Measurements from ENCODE around the gene TSPAN17. TPM values are rescaled to one million over a fixed set of nuclear protein-coding genes. Genes with fewer than 3 reads are reported as not detected.

The TSPAN17 gene
- total RNA-seq, 1 donor from 2014 or later, result 53.9 TPM

DNA sequence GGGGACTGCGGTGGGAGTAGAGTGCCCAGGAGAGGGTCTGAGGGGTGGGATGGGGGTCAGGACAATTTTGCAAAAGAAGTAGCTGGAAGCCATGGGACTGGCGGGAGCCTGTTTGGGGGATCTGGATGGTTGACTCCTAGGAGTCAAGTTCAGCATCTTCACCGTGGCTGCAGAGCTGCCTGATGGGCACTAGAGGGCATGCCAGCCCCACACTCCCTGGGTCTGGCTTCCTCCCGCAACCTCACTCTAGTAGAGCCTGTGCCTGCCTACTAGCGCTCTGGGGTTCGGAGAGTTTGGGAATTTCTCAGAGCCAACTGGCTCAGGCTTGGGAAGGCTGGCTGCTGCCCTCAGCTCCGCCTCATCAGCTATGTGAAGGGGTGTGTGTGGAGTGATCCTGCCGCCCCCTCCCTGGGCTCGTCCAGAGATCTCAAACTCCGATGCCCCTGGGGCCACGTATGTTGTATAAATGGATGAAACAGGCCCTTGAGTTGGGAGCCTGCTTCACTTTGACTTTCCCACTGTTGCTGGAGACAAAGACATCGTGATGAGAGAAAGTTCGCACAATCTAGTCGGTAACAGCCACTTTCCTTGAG, 10.8 kb downstream of the TSPAN17 start:
- H3K36me3 ChIP-seq (ENCODE audit: control insufficient read depth, insufficient read depth, low read length), result no peaks in the 10 kb centered on the region
- no peak for DNase-seq (ENCODE audit: low read depth)
- H3K4me3 ChIP-seq (ENCODE audit: low read depth, low read length), result no peak overlapping the region
- TF ChIP-seq, protein P1, sequence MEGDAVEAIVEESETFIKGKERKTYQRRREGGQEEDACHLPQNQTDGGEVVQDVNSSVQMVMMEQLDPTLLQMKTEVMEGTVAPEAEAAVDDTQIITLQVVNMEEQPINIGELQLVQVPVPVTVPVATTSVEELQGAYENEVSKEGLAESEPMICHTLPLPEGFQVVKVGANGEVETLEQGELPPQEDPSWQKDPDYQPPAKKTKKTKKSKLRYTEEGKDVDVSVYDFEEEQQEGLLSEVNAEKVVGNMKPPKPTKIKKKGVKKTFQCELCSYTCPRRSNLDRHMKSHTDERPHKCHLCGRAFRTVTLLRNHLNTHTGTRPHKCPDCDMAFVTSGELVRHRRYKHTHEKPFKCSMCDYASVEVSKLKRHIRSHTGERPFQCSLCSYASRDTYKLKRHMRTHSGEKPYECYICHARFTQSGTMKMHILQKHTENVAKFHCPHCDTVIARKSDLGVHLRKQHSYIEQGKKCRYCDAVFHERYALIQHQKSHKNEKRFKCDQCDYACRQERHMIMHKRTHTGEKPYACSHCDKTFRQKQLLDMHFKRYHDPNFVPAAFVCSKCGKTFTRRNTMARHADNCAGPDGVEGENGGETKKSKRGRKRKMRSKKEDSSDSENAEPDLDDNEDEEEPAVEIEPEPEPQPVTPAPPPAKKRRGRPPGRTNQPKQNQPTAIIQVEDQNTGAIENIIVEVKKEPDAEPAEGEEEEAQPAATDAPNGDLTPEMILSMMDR (IDR thresholded peaks at IDR 0.05; ENCODE audit: insufficient read depth, low read length, poor library complexity, severe bottlenecking), result peak; percentile 93
- H3K27me3 ChIP-seq (ENCODE audit: control insufficient read depth, insufficient read depth, low read length), result peaks cover 11% of the 10 kb centered on the region

DNA sequence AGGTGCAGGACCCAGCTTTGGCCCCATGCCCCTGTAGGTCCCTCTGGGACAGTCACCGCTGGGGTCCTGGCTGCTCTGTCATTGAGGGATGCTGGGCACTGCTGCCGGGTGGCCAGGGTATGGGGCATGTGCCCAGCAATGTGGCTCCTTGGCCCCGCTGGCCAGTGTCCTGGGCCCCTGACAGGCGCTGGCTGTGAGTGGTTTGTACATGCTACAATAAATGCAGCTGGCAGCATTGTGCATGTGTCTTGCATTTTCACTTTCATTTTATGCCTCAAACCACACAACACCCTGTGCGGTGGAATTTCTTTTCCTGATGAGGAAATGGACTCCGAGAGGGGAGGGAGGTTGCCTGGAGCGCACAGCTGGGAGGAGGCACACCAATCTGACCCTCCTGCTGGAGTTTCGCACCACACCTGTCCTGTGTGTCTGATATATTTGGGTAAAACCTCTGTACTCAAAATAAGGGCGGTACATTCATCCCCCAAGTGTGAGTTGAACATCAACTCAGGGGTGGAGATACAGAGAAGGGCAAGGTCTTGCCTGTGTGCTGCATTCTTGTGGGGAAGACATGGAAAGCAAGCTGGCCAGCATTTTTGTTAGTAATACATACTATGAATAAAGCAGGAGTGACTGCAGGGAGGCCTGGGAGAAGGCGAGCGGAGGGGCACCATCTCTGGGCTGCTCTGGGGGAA, 11.7 kb downstream of the TSPAN17 start:
- H3K27me3 ChIP-seq (ENCODE audit: control insufficient read depth, insufficient read depth, low read length), result peaks cover 16% of the 10 kb centered on the region
- H3K36me3 ChIP-seq (ENCODE audit: control insufficient read depth, insufficient read depth, low read length), result no peaks in the 10 kb centered on the region
- TF ChIP-seq, protein P1 (IDR thresholded peaks at IDR 0.05; ENCODE audit: insufficient read depth, low read length, poor library complexity, severe bottlenecking), result no peak
- H3K4me3 ChIP-seq (ENCODE audit: low read depth, low read length), result no peak overlapping the region
- DNase-seq (ENCODE audit: low read depth), result no peak

DNA sequence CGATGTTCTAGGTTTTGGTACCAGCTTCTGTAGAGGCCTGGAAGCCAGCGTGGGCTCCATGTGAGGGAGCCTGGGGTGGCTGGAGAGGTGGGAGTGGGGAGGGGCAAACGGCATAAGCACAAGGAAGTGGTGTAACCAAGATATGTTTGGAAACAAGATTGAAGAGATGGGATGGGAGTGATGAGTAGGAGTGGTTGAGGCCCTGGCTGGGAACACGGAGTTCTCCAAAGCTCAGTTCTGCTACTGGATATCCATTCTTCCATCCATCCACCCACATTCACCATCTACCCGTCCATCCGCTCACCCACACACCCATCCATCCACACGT, 12.2 kb downstream of the TSPAN17 start:
- Histone ChIP-seq H3K27me3 (ENCODE audit: control insufficient read depth, insufficient read depth, low read length) (peaks cover 20% of the 10 kb centered on the region), H3K4me3 (ENCODE audit: low read depth, low read length) (no peak overlapping the region), H3K36me3 (ENCODE audit: control insufficient read depth, insufficient read depth, low read length) (no peaks in the 10 kb centered on the region)
- DNase-seq (ENCODE audit: low read depth), result no peak
- TF ChIP-seq, protein P1 (IDR thresholded peaks at IDR 0.05; ENCODE audit: insufficient read depth, low read length, poor library complexity, severe bottlenecking), result no peak

DNA sequence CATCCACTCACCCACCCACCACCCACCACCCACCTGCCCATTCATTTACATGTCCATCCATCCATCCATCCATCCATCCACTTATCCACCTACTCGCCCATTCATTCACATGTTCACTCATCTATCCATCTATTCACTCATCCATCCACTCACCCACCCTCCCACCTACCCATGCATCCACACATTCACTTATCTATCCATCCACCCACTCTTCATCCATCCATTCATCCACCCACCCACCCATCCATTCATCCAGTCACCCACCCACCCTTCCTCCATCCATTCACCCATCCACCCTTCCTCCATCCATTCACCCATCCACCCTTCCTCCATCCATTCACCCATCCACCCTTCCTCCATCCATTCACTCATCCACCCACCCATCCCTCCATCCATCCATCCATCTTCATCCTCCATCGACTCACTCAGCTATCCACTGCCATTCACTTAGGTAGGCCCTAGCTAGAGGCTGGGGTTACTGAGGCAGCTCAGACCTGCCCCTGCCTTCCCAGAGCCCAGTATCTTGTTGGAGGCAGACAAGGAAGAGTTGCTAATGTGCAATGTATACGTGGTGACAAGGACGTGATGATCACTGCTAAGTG, 12.7 kb downstream of the TSPAN17 start:
- no peaks in the 10 kb centered on the region for H3K36me3 ChIP-seq (ENCODE audit: control insufficient read depth, insufficient read depth, low read length)
- TF ChIP-seq, protein P1 (IDR thresholded peaks at IDR 0.05; ENCODE audit: insufficient read depth, low read length, poor library complexity, severe bottlenecking), result no peak

DNA sequence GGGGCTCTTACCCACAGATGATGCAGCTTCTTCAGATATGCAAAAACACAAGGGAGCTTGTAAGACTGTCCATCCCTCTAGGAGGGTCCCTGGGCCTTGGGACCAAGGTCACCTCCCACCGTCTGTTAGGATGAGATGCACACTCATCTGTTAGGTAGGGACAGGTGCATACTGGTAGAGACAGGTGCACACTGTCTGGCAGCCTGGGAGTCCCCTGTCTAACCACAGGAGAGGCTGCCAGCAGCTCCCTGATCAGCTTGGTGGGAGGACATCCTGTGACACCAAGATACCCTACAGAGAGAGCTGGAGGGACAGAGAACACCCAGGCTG, 13.2 kb downstream of the TSPAN17 start:
- peaks cover 30% of the 10 kb centered on the region for H3K27me3 ChIP-seq (ENCODE audit: control insufficient read depth, insufficient read depth, low read length)
- no peaks in the 10 kb centered on the region for H3K36me3 ChIP-seq (ENCODE audit: control insufficient read depth, insufficient read depth, low read length)
- TF ChIP-seq, protein P1 (IDR thresholded peaks at IDR 0.05; ENCODE audit: insufficient read depth, low read length, poor library complexity, severe bottlenecking), result no peak
- no peak overlapping the region for H3K4me3 ChIP-seq (ENCODE audit: low read depth, low read length)
- no peak for DNase-seq (ENCODE audit: low read depth)

More for the DNA sequence above, 12.7 kb downstream of the TSPAN17 start:
- DNase-seq (ENCODE audit: low read depth), result no peak
- Histone ChIP-seq H3K4me3 (ENCODE audit: low read depth, low read length) (no peak overlapping the region), H3K27me3 (ENCODE audit: control insufficient read depth, insufficient read depth, low read length) (peaks cover 25% of the 10 kb centered on the region)
